A673 (cell line): Measurements from ENCODE around the gene LRRC3. TPM values are rescaled to one million over a fixed set of nuclear protein-coding genes. Genes with fewer than 3 reads are reported as not detected.

Experiments used
- BruUV-seq: library from RNA; stranded (reverse); fragments of 400-500 nt; replicated peaks from 2 replicates; lab custom pipeline; 2021; lab: Mats Ljungman, UMichigan
- CTCF ChIA-PET: fragments of 300-600 bp; sonication (Branson Sonifier 250); formaldehyde crosslinking; loops from one replicate; lab custom pipeline; 2022; ENCODE audit warnings: antibody characterized with exemption; lab: Charles Lee
- POLR2A ChIA-PET: fragments of 300-600 bp; sonication (Branson Sonifier 250); formaldehyde crosslinking; loops from one replicate; lab custom pipeline; 2022; ENCODE audit warnings: antibody characterized with exemption; ENCODE audit not compliant: low non-redundant PET; lab: Charles Lee
- DNase-seq: peaks from one replicate; pipeline ENCODE4 v3.0.0-alpha.2; 2015; ENCODE audit warnings: low spot score
- H3K27ac ChIP-seq: fragments of 200-600 bp; sonication (generic); 2 replicates; pipeline ENCODE4 v1.5.1; 2016; ENCODE audit warnings: mixed run types, low read depth, mild to moderate bottlenecking, mixed read lengths, antibody characterized with exemption, low read length; ENCODE audit not compliant: poor library complexity, severe bottlenecking
- H3K27me3 ChIP-seq: fragments of 200-600 bp; sonication (generic); replicated peaks from 2 replicates; pipeline ENCODE4 v1.6.1; 2017; ENCODE audit warnings: mixed run types, low read depth, mild to moderate bottlenecking, mixed read lengths, antibody characterized with exemption, low read length; ENCODE audit not compliant: insufficient read depth, poor library complexity
- H3K36me3 ChIP-seq: fragments of 200-600 bp; sonication (generic); 2 replicates; pipeline ENCODE4 v1.6.1; 2016; ENCODE audit warnings: mixed run types, mild to moderate bottlenecking, mixed read lengths, antibody characterized with exemption, low read length; ENCODE audit not compliant: insufficient read depth, poor library complexity, severe bottlenecking
- H3K4me1 ChIP-seq: fragments of 200-600 bp; sonication (generic); 2 replicates; pipeline ENCODE4 v1.6.1; 2017; ENCODE audit warnings: mixed run types, mild to moderate bottlenecking, mixed read lengths, antibody characterized with exemption, low read length; ENCODE audit not compliant: insufficient read depth, poor library complexity, severe bottlenecking
- H3K4me3 ChIP-seq: fragments of 200-600 bp; sonication (generic); 2 replicates; pipeline ENCODE4 v1.5.1; 2016; ENCODE audit warnings: low read depth, mixed run types, mild to moderate bottlenecking, mixed read lengths, low read length; ENCODE audit not compliant: poor library complexity, severe bottlenecking
- H3K9me3 ChIP-seq: fragments of 200-600 bp; sonication (generic); 2 replicates; pipeline ENCODE4 v1.6.1; 2016; ENCODE audit warnings: mixed run types, low read depth, mild to moderate bottlenecking, mixed read lengths, antibody characterized with exemption, low read length; ENCODE audit not compliant: poor library complexity, severe bottlenecking
- EZH2 ChIP-seq: fragments of 200-600 bp; sonication (generic); IDR thresholded peaks from 2 replicates; pipeline ENCODE4 v1.6.1; 2017; ENCODE audit warnings: borderline replicate concordance, low read depth, mild to moderate bottlenecking, mixed read lengths, antibody characterized with exemption, low read length; ENCODE audit not compliant: poor library complexity, severe bottlenecking
- intact Hi-C: fragments of 100-400 bp; cut with micrococcal nuclease; formaldehyde crosslinking; loops from one replicate; pipeline ENCODE4 v1.10.0; 2022; ENCODE audit not compliant: unreplicated experiment
- total RNA-seq: library from RNA; stranded (reverse); gene quantifications from 2 replicates; pipeline ENCODE4 v1.2.3, GENCODE V29; 2021
- TF ChIP-seq, protein P1 (sequence below): fragments of 300-800, 200-600 bp; sonication (generic); conservative IDR thresholded peaks from 2 replicates; pipeline ENCODE4 v1.5.1; 2017; ENCODE audit warnings: low read depth, mild to moderate bottlenecking, antibody characterized with exemption, low read length, moderate library complexity, mixed read lengths

LRRC3 gene
- total RNA-seq, 1 experiment from 2014 or later, result 1.5 TPM

DNA sequence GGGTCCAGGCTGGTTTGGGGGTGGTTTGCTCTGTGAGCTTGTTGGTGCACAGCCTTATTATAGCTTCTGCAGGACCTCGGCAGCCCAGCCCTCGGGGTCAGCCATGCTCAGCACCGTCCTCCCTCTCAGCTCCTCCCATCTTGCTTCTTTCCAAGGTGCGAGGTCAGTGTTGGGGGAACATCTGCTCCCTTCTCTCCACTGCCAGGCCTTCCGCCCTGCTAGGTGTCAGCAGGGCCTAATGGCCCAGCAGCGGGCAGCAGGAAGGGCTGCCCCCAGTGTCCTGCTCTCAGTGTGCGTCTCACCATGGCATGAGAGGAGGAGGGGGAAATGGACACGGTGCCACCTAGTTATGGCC, 36.5 kb upstream of the LRRC3 start:
- no peak for DNase-seq
- CTCF ChIA-PET, result interaction anchor here (0.6 kb wide), 1 partner anchor 111 kb away, joined by 3 read pairs; no protein-coding TSS in a partner anchor
- H3K27ac ChIP-seq, result no peak overlapping the region
- intact Hi-C loops, result no loop called here
- TF ChIP-seq, protein P1, sequence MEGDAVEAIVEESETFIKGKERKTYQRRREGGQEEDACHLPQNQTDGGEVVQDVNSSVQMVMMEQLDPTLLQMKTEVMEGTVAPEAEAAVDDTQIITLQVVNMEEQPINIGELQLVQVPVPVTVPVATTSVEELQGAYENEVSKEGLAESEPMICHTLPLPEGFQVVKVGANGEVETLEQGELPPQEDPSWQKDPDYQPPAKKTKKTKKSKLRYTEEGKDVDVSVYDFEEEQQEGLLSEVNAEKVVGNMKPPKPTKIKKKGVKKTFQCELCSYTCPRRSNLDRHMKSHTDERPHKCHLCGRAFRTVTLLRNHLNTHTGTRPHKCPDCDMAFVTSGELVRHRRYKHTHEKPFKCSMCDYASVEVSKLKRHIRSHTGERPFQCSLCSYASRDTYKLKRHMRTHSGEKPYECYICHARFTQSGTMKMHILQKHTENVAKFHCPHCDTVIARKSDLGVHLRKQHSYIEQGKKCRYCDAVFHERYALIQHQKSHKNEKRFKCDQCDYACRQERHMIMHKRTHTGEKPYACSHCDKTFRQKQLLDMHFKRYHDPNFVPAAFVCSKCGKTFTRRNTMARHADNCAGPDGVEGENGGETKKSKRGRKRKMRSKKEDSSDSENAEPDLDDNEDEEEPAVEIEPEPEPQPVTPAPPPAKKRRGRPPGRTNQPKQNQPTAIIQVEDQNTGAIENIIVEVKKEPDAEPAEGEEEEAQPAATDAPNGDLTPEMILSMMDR, result no peak
- TF ChIP-seq EZH2, result no peak
- POLR2A ChIA-PET, result no interaction called here
- H3K4me1 ChIP-seq, result no peaks in the 10 kb centered on the region
- H3K27me3 ChIP-seq, result no peaks in the 10 kb centered on the region
- no peak overlapping the region for H3K4me3 ChIP-seq
- H3K36me3 ChIP-seq, result no peaks in the 10 kb centered on the region
- H3K9me3 ChIP-seq, result no peaks in the 10 kb centered on the region
- no TSS peak for BruUV-seq

DNA sequence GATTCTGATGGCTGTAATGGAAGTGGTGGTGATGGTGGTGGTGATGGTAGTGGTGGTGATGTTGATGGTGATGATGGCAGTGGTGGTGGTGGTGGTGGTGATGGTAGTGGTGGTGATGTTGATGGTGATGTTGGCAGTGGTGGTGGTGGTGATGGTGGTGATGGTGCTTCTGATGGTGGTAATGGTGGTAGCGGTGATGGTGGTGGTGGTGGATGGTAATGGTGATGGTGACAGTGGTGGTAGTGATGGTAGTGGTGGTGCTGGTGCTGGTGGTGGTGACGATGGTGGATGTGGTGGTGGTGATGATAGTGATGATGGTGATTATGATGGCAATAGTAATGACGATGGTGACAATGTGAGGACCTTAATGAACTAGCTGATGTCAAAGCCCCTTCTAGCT, 35.6 kb upstream of the LRRC3 start:
- intact Hi-C loops, result no loop called here
- BruUV-seq, result no TSS peak
- DNase-seq, result no peak
- TF ChIP-seq, protein P1, result no peak
- TF ChIP-seq EZH2, result no peak
- H3K4me1 ChIP-seq, result no peaks in the 10 kb centered on the region
- H3K27me3 ChIP-seq, result no peaks in the 10 kb centered on the region
- H3K4me3 ChIP-seq, result no peak overlapping the region
- H3K27ac ChIP-seq, result no peak overlapping the region
- ChIA-PET CTCF (no interaction called here), POLR2A (no interaction called here)
- no peaks in the 10 kb centered on the region for H3K9me3 ChIP-seq
- H3K36me3 ChIP-seq, result no peaks in the 10 kb centered on the region

DNA sequence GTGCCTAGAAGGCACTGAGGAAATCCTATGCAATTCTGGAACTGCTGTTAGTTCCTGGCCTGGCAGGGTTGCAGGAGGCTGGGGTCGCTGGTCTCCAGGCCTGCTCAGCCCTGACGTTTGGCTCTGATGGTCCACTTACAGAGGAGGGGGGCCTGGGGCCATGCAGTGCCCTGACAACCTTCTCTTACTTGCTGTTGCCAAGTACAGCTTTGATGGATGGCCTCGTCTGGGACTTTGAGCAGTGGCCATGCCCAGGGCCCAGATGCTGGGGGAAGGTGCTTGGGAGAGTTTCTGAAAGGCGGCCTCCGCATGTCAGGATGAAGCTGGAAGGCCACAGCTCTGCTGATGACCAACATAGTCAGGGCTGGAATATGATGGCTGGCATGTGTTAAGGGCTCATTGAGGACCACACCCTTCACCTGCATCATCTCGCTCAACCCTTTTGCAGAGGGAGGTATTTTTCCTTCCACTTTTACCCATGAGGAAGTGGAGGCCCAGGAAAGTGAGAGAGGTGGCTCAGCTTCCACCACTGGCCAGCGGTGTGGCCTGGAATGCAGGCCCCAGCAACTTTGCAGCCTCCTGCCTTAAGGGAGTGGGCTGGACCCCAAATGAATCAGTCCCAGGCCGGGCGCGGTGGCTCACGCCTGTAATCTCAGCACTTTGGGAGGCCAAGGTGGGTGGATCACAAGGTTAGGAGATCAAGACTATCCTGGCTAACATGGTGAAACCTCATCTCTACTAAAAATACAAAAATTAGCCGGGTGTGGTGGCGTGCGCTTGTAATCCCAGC, 34.7 kb upstream of the LRRC3 start:
- Histone ChIP-seq H3K27me3 (no peaks in the 10 kb centered on the region), H3K9me3 (no peaks in the 10 kb centered on the region), H3K4me1 (no peaks in the 10 kb centered on the region), H3K36me3 (no peaks in the 10 kb centered on the region), H3K27ac (no peak overlapping the region), H3K4me3 (no peak overlapping the region)
- intact Hi-C loops, result no loop called here
- TF ChIP-seq EZH2, result no peak
- TF ChIP-seq, protein P1, result no peak
- DNase-seq, result no peak
- no TSS peak for BruUV-seq
- ChIA-PET POLR2A (no interaction called here), CTCF (no interaction called here)
